Osteocyte (in vitro differentiated cells): ENCODE results near the gene TCF21. TPM values are rescaled to one million over a fixed set of nuclear protein-coding genes. Genes with fewer than 3 reads are reported as not detected.

Source experiments
- DNase-seq: peaks from one replicate; pipeline ENCODE4 v3.0.0; 2021; ENCODE audit warnings: mixed read lengths; ENCODE audit not compliant: unreplicated experiment; ENCODE audit errors: extremely low spot score
- H3K27ac Mint-ChIP-seq: one replicate; pipeline ENCODE4 v1.8.0; 2021; ENCODE audit warnings: mild to moderate bottlenecking, mixed read lengths; ENCODE audit not compliant: unreplicated experiment
- H3K27me3 Mint-ChIP-seq: one replicate; pipeline ENCODE4 v1.8.0; 2021; ENCODE audit warnings: mixed read lengths; ENCODE audit not compliant: unreplicated experiment
- H3K36me3 Mint-ChIP-seq: one replicate; pipeline ENCODE4 v1.8.0; 2021; ENCODE audit warnings: mixed read lengths; ENCODE audit not compliant: unreplicated experiment
- H3K4me1 Mint-ChIP-seq: one replicate; pipeline ENCODE4 v1.8.0; 2021; ENCODE audit warnings: mixed read lengths; ENCODE audit not compliant: unreplicated experiment
- H3K4me3 Mint-ChIP-seq: one replicate; pipeline ENCODE4 v1.8.0; 2021; ENCODE audit warnings: mild to moderate bottlenecking, moderate library complexity, mixed read lengths; ENCODE audit not compliant: unreplicated experiment
- H3K9me3 Mint-ChIP-seq: one replicate; pipeline ENCODE4 v1.8.0; 2021; ENCODE audit warnings: mixed read lengths; ENCODE audit not compliant: unreplicated experiment
- CTCF ChIP-seq: fragments of 200-600 bp; sonication (generic); IDR thresholded peaks from 2 replicates; pipeline ENCODE4 v1.5.0; 2021; ENCODE audit warnings: antibody characterized with exemption, mild to moderate bottlenecking, moderate library complexity
- total RNA-seq: library from RNA; stranded (reverse); gene quantifications from 2 replicates; pipeline ENCODE4 v1.2.1, GENCODE V29; 2021

TCF21 gene
- total RNA-seq, 1 donor from 2014 or later, result not detected

DNA sequence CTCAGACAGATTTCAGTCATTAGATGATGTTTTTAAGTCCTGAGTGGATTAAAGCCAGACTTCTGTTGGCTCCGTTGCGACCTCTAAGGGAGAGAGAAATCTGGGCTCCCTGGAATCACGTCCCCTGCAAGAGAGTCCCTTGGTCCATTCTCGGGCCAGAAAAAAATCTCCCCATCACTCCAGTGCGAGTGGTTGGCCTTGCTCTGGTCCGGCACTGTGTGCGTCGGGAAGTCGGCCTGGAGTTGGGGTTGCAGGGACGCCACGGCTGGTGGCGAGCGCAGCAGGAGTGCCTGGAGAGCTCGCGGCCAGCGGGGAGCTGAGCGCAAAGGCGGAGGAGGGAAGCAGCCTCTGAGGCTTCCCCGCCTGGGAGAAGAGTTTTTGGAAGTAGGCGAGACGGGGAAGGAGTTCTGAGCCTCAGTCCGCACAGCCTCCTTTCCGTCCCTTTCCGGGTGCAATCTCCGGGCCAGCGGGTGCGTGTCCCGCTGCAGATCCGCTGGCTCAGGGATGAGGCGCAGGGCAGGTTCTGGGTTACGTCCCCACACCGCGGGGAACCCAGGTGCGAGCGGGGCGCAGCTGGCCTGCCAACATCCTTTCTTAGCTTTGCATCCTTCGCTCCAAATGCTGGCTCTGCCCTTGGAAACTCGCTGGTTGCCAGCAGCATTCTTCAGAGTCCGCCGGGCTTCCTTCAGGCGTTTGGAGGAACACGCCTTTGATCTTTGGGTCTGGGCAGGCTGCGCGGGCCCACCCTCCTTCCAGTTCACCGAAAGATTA lies 6.8 kb downstream of the TCF21 start:
- no peak for DNase-seq
- TF ChIP-seq CTCF, result no peak
- Mint-ChIP-seq H3K4me1 (peaks cover 24% of the 10 kb centered on the region), H3K36me3 (no peaks in the 10 kb centered on the region), H3K4me3 (peak overlapping the region; percentile 58), H3K9me3 (no peaks in the 10 kb centered on the region), H3K27ac (no peak overlapping the region), H3K27me3 (peaks cover 86% of the 10 kb centered on the region)

DNA sequence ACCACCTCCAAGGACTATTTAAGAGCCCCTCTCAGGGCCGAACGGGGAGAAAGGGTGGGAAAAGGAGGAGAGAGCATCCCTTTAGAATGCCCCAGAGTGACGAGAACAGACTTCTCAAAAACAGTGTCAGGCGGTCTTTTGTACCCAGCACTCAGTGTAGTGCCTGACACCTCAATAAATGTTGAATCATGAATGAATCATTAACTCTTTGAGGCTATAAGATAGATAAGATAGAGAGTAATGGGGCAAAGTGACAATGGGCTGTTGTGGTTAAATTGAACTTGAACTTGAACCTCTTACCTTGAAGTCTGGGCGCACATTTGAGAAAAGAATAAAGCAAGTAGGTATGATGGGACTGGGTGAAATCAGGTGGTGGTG lies 7.4 kb downstream of the TCF21 start:
- DNase-seq, result no peak
- no peak overlapping the region for H3K27ac Mint-ChIP-seq
- H3K36me3 Mint-ChIP-seq, result no peaks in the 10 kb centered on the region
- peaks cover 18% of the 10 kb centered on the region for H3K4me1 Mint-ChIP-seq
- peaks cover 85% of the 10 kb centered on the region for H3K27me3 Mint-ChIP-seq
- TF ChIP-seq CTCF, result no peak
- no peaks in the 10 kb centered on the region for H3K9me3 Mint-ChIP-seq
- H3K4me3 Mint-ChIP-seq, result no peak overlapping the region

DNA sequence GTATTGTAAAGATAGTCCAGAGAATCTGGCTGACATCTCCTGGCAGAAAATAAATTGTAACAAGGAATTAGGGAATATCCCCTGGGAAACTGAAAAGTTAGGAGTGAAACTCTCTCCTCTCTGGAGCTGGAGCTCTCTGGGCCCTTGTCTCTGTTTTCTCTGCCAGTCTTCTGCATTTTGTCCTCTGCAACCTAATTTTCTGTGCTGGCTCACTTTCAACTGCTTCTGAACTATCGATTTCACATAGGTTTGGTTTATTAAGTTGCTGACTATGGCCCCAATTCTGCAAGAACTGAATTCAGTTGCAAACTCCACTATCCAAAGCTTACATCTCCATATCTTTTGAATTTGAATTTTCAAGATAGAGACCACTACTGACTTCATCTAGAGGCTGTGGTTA lies 9.3 kb downstream of the TCF21 start:
- Mint-ChIP-seq H3K27me3 (peaks cover 84% of the 10 kb centered on the region), H3K4me3 (no peak overlapping the region), H3K36me3 (no peaks in the 10 kb centered on the region), H3K9me3 (no peaks in the 10 kb centered on the region), H3K4me1 (peaks cover 8% of the 10 kb centered on the region), H3K27ac (no peak overlapping the region)
- no peak for TF ChIP-seq CTCF
- DNase-seq, result no peak

DNA sequence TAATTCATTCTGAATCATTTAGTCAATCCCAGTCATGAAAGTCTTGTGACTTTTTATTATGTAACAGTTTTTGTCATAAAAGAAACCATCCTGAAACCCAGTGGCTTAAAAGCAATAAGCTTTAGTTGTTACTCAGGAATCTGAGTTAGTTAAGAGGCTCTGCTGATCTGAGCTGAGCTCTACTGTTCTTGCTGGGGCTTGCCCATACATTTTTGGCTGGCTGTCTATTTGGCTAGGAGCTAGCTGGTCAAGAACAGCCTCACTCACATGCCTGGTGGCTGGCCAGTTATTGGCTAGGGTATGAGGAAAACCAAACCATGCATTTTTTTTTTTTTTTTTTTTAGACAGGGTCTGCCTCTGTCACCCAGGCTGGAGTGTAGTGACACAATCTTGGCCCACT lies 10.6 kb downstream of the TCF21 start:
- DNase-seq, result no peak
- TF ChIP-seq CTCF, result no peak
- peaks cover 84% of the 10 kb centered on the region for H3K27me3 Mint-ChIP-seq
- peaks cover 8% of the 10 kb centered on the region for H3K4me1 Mint-ChIP-seq
- no peak overlapping the region for H3K27ac Mint-ChIP-seq
- no peaks in the 10 kb centered on the region for H3K9me3 Mint-ChIP-seq
- no peak overlapping the region for H3K4me3 Mint-ChIP-seq
- no peaks in the 10 kb centered on the region for H3K36me3 Mint-ChIP-seq

DNA sequence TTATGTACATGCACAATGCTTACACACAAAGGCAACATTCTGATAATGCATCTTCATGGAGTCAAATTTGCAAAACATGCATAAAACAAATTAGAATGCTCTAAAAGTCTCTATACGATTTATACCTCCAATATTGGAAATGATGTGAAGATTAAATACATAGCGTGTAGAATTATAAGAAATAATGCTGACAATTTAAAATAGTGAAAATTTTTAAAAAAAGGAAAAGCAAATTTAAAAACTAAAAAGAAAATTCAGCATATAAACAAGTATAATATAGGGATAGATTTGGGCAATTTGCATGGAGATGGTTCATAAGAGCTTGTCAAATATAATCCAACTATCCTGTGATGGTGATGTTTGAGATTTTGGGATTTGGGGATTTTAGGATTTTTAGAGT lies 14.9 kb downstream of the TCF21 start:
- no peak for DNase-seq
- Mint-ChIP-seq H3K4me1 (no peaks in the 10 kb centered on the region), H3K9me3 (no peaks in the 10 kb centered on the region), H3K27ac (no peak overlapping the region), H3K27me3 (peaks cover 80% of the 10 kb centered on the region), H3K36me3 (no peaks in the 10 kb centered on the region), H3K4me3 (no peak overlapping the region)
- TF ChIP-seq CTCF, result no peak
